ENCODE measurements around the gene RAMP2. TPM values are rescaled to one million over a fixed set of nuclear protein-coding genes. Genes with fewer than 3 reads are reported as not detected.
A peak's percentile ranks its signal among the peaks of the same experiment; 100 is the strongest.

Gene RAMP2
- total RNA-seq, 2 donors from 2014 or later: 3.1 to 7.6 TPM

DNA sequence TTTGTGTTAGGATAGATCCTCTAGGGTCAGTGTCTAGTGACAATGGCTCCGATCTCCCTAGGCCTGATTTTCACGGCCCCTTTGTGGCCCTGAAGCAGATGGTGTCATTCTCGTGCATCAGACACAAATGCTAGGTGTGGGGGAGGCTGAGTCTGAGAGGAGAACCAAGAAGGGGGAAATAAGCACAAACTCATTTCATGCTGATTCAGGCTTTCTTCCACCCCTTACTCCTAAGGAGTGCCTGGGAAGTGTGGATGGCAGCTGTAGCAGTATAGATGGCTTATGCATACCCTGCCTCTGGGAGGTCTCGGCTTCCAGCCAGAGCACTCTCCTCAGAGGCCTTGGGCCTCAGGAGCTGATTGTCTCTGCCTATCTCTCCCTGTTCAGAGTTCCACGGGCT, 17.5 kb downstream of the RAMP2 start:
- H3K27me3 ChIP-seq: peaks cover 0 to 15% of the 10 kb centered on the region in 2 donors
- peaks cover 23% of the 10 kb centered on the region for H3K4me1 ChIP-seq
- peaks cover 6 to 17% of the 10 kb centered on the region in 2 donors for H3K36me3 ChIP-seq (replicated peaks in 1 of 2; ENCODE audit: insufficient read depth in 1 of 2, low read depth in 2 of 2)
- DNase-seq (no peak), ATAC-seq (no peak)
- no peak overlapping the region for H3K4me3 ChIP-seq
- no peak overlapping the region for H3K27ac ChIP-seq
- no peaks in the 10 kb centered on the region for H3K9me3 ChIP-seq
- 69 to 71% methylated on average over 5 of the region's 5 CpGs for WGBS, 2 donors
- TF ChIP-seq, protein P1, sequence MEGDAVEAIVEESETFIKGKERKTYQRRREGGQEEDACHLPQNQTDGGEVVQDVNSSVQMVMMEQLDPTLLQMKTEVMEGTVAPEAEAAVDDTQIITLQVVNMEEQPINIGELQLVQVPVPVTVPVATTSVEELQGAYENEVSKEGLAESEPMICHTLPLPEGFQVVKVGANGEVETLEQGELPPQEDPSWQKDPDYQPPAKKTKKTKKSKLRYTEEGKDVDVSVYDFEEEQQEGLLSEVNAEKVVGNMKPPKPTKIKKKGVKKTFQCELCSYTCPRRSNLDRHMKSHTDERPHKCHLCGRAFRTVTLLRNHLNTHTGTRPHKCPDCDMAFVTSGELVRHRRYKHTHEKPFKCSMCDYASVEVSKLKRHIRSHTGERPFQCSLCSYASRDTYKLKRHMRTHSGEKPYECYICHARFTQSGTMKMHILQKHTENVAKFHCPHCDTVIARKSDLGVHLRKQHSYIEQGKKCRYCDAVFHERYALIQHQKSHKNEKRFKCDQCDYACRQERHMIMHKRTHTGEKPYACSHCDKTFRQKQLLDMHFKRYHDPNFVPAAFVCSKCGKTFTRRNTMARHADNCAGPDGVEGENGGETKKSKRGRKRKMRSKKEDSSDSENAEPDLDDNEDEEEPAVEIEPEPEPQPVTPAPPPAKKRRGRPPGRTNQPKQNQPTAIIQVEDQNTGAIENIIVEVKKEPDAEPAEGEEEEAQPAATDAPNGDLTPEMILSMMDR (IDR thresholded peaks at IDR 0.05): no peak
- TF ChIP-seq POLR2A (IDR thresholded peaks at IDR 0.05): no peak
- intact Hi-C loops (cut with DNase I): no loop called here

DNA sequence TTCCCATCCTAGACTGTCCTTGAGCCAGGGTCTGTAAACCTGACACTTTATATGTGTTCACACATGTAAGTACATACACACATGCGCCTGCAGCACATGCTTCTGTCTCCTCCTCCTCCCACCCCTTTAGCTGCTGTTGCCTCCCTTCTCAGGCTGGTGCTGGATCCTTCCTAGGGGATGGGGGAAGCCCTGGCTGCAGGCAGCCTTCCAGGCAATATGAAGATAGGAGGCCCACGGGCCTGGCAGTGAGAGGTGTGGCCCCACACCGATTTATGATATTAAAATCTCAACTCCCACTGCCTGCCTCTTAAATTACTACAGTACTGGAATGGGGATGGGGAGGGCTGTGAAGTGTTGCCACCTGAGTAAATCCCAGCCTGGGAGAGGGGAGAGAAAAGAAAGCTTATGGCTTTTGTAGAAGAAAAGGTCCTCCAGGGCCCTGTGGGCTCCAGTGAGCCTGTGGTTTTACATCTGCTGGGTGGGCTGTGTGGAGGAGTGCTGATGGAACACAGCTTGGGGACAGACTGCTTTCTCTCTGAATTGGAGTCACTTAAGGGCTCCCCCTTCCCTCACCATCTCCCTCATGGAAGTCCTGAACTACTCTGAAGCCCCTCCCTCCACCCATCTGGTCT, 18.4 kb downstream of the RAMP2 start:
- peaks cover 20% of the 10 kb centered on the region for H3K4me1 ChIP-seq
- no peaks in the 10 kb centered on the region for H3K9me3 ChIP-seq
- no peak for ATAC-seq
- peaks cover 0 to 15% of the 10 kb centered on the region in 2 donors for H3K27me3 ChIP-seq
- WGBS, 2 donors: 68 to 82% methylated on average over 3 of the region's 3 CpGs
- TF ChIP-seq POLR2A (IDR thresholded peaks at IDR 0.05): no peak
- TF ChIP-seq, protein P1 (IDR thresholded peaks at IDR 0.05): no peak
- DNase-seq: no peak
- no peak overlapping the region for H3K4me3 ChIP-seq
- peaks cover 6 to 17% of the 10 kb centered on the region in 2 donors for H3K36me3 ChIP-seq (replicated peaks in 1 of 2; ENCODE audit: insufficient read depth in 1 of 2, low read depth in 2 of 2)
- H3K27ac ChIP-seq: no peak overlapping the region
- intact Hi-C loops (cut with DNase I): no loop called here

DNA sequence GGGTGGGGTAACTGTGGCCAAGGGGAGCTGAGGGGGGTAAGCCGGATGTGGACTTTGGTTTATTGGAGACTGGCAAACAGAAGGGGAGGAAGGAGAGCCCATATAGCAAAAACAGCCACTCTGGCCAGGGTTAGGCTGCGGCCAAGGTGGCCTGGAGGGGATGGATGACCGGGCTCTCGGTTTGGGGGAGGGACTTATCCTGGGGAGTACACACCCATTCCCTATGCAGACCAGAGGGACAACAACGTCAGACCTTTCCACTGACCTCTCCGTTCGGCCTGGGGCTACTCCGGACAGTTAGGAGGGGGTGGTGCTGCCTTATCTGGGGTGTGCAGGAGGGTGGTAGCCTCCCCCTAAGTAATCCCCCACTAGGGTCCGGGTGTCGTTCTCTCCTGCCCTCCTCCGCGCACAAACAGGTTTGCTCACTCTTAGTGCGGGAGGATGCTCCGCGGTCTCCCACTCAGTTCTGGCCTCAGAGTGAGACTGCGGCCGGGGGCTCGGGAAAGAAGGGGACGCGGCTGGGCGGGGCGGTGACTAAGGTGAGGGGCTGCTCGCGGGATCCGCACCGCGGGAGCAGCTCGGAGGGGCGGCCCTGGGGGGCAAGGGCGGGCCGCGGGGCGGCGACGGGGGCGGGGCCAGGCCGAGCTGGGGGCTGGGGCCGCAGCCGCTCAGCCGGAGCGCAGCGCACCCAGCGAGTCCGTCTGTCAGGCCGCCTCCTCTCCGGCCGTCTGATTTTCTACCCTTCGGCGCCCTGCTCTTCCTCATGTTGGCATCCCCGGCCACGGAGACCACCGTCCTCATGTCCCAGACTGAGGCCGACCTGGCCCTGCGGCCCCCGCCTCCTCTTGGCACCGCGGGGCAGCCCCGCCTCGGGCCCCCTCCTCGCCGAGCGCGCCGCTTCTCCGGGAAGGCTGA, 19.2 kb downstream of the RAMP2 start, which contains the start of gene WNK4:
Gene WNK4 (plus strand): TSS at position 675 of the 915 bp plus-strand sequence. CDS start 89 bp downstream, at position 764.
- peaks cover 27% of the 10 kb centered on the region for H3K4me1 ChIP-seq
- 6 to 17% methylated on average over 7 to 63 of the region's 65 CpGs for WGBS, 2 donors
- no peak within 1 kb of the TSS for H3K27ac ChIP-seq
- H3K4me3 ChIP-seq: no peak within 1 kb of the TSS
- TF ChIP-seq, protein P1 (IDR thresholded peaks at IDR 0.05): no peak
- peak in 2 of 3 donors; percentile 9 to 14 for TF ChIP-seq POLR2A (IDR thresholded peaks at IDR 0.05)
- no peaks in the 10 kb centered on the region for H3K9me3 ChIP-seq
- H3K27me3 ChIP-seq: peaks cover 0 to 19% of the 10 kb centered on the region in 2 donors
- intact Hi-C loops (cut with DNase I): no loop called here
- DNase-seq (peak in 1 of 4 donors; percentile 15), ATAC-seq (peak; percentile 49)
- peaks cover 6 to 17% of the 10 kb centered on the region in 2 donors for H3K36me3 ChIP-seq (replicated peaks in 1 of 2; ENCODE audit: insufficient read depth in 1 of 2, low read depth in 2 of 2)

DNA sequence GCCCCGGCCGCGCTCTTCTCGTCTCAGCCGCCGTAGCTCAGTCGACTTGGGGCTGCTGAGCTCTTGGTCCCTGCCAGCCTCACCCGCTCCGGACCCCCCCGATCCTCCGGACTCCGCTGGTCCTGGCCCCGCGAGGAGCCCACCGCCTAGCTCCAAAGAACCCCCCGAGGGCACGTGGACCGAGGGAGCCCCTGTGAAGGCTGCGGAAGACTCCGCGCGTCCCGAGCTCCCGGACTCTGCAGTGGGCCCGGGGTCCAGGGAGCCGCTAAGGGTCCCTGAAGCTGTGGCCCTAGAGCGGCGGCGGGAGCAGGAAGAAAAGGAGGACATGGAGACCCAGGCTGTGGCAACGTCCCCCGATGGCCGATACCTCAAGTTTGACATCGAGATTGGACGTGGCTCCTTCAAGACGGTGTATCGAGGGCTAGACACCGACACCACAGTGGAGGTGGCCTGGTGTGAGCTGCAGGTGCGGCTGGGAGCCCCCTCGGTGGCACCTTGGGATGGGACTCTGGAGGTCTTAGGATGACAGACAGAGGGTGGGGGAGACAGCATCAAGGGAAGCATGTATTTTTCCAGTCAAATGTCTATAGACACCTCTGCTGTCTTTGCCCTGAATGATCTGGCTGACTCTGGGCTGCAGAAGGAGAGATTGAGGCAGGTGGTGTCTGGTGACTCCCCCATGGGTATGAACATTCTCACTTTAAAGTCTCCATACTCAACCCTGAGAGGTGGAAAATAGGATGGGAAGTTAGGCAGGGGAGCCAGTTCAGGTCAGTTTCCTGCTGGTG, 20.0 kb downstream of the RAMP2 start:
- no peak for TF ChIP-seq POLR2A (IDR thresholded peaks at IDR 0.05)
- TF ChIP-seq, protein P1 (IDR thresholded peaks at IDR 0.05): no peak
- DNase-seq: no peak
- H3K36me3 ChIP-seq (replicated peaks in 1 of 2; ENCODE audit: insufficient read depth in 1 of 2, low read depth in 2 of 2): peaks cover 6 to 17% of the 10 kb centered on the region in 2 donors
- H3K9me3 ChIP-seq: no peaks in the 10 kb centered on the region
- no peak overlapping the region for H3K27ac ChIP-seq
- intact Hi-C loops (cut with DNase I): no loop called here
- 12 to 22% methylated on average over 21 to 33 of the region's 39 CpGs for WGBS, 2 donors
- ATAC-seq: no peak
- H3K27me3 ChIP-seq: peaks cover 0 to 27% of the 10 kb centered on the region in 2 donors
- H3K4me3 ChIP-seq: no peak overlapping the region
- H3K4me1 ChIP-seq: peaks cover 28% of the 10 kb centered on the region
